HK-2 (cell line): ENCODE results near the gene LCE1A.

Experiments
- DNase-seq: peaks from one replicate; pipeline ENCODE4 v3.0.0-alpha.2; 2018; ENCODE audit not compliant: unreplicated experiment

Gene LCE1A

DNA sequence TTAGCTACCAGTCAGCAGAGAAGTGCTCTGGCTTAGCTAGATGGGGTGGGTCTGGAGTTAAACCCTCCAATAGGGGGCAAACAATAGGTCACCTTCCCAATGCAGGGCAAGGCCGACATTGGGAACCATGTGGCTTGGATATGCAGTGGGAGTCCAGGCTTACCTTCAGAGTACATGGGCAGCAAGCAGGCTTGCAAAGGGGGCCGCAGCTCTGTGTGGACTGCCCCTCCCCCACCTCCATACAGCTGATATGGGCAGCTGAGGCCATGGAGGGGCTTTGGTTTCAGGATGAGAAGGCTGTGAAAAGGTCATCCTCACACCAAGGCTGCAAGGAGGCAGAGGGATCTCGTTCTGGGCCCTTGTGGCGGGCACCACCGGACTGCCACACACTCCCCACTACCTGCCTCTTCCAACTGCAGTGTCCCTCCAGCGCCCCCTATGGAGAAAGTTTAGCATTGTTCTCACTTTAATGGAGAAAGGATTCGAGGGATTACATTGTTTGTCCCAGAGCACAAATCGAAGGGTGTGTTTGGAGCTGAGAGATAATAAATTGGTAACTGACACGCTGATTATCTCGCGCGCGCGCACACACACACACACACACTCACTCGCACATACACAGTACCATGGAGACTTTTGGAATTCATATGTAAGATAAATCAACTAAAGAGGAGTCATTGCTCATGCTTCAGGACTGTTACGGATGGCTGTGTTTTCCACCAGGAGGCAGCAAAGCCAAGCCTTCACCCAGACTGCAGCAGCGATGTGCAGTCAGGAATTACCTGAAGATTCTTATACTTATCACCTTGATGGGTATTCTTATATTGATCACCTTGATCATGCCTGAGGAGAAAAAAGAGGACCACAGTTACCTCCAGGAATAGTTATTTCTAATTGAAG, 43.8 kb downstream of the LCE1A start:
- DNase-seq: peak; percentile 8

- DNase-seq: no peak
Measured at GRCh38 chr1:152871731-152872126, 44.5 kb downstream of the LCE1A start.

DNA sequence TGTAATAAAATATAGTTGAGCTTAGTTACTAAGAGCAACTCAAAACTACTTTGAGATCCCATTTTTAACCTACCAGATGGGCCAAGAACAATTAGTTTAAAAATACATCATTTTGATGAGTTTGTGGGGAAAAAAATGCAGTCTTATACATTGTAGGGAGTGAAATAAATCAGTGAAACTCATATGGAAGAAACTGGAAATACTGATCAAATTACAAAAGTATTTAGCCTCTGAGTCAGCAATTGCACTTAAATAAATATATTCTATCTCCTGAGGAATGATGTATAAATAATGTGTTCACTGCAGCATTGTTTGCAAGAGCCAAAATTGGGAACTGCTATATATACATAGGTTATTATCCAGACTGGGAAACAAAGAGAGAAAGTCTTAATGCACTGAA, 46.2 kb downstream of the LCE1A start:
- no peak for DNase-seq

DNA sequence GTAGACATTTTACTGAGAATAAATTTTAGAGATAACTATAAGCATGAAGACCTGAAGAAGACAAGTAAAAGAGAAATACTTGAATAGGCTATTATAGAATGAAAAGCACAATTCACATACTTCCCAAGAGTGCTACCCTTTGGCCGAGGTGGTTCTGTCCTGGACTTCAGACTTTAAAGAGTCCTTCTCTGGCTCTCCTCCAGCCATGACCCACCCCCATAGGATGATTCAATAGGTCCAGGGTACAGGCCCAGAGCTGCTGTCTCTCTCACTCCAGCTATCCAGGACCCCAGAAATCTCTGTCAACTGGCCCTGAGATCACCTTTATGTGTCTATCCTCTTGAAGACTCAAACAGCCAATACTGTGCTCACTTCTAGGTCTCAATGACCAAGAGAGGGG, 49.6 kb downstream of the LCE1A start:
- DNase-seq: no peak
